Measurements from ENCODE around the gene MCTP1.

GRCh38 chr5:94747371-94747770 lies 537.5 kb downstream of the MCTP1 start:
- no peak for TF ChIP-seq EP300 (IDR thresholded peaks at IDR 0.05; ENCODE audit: borderline replicate concordance)
- TF ChIP-seq MAX (IDR thresholded peaks at IDR 0.05), result no peak
- no peak for TF ChIP-seq ZBTB7A (IDR thresholded peaks at IDR 0.05; ENCODE audit: low read depth)
- TF ChIP-seq YY1 (IDR thresholded peaks at IDR 0.05; ENCODE audit: low read depth), result no peak
- no peak for TF ChIP-seq TCF12 (IDR thresholded peaks at IDR 0.05; ENCODE audit: low read depth)
- TF ChIP-seq TAF1 (IDR thresholded peaks at IDR 0.05; ENCODE audit: low read depth), result no peak
- TF ChIP-seq TEAD4 (IDR thresholded peaks at IDR 0.05), result no peak
- no peak for TF ChIP-seq USF1 (IDR thresholded peaks at IDR 0.05)
- TF ChIP-seq RAD21 (IDR thresholded peaks at IDR 0.05; ENCODE audit: low read depth), result no peak
- TF ChIP-seq FOXM1 (IDR thresholded peaks at IDR 0.05; ENCODE audit: borderline replicate concordance, low read depth), result no peak
- TF ChIP-seq REST (IDR thresholded peaks at IDR 0.05; ENCODE audit: low read depth), result no peak
- no peak for TF ChIP-seq EGR1 (IDR thresholded peaks at IDR 0.05)
